NCI-H524 (cell line): ENCODE results near the gene GPR39.

Experiments used
- DNase-seq, 2 experiments: peaks; one replicate each; lab custom pipeline; 2025; lab: John Stamatoyannopoulos, UW

The GPR39 gene

GRCh38 chr2:132567682-132568081 lies 151.1 kb downstream of the GPR39 start:
- DNase-seq = no peak

- DNase-seq = no peak
These were observed 152.1 kb downstream of the GPR39 start for GRCh38 chr2:132568656-132569055.

- DNase-seq = no peak
These were observed 156.9 kb downstream of the GPR39 start for GRCh38 chr2:132573444-132574007.

- no peak for DNase-seq
These were observed 161.1 kb downstream of the GPR39 start for GRCh38 chr2:132577686-132578085.

GRCh38 chr2:132581591-132581990 lies 165.0 kb downstream of the GPR39 start:
- no peak for DNase-seq

- peak; percentile 41 to 82 for DNase-seq
These were observed 165.6 kb downstream of the GPR39 start for GRCh38 chr2:132581991-132582738.

GRCh38 chr2:132583666-132584360 lies 167.2 kb downstream of the GPR39 start:
- peak; percentile 61 to 84 for DNase-seq

- no peak for DNase-seq
These were observed 168.6 kb downstream of the GPR39 start for GRCh38 chr2:132584976-132585817.

GRCh38 chr2:132586101-132586511 lies 169.5 kb downstream of the GPR39 start:
- peak in 1 of 2 experiments; percentile 43 for DNase-seq

GRCh38 chr2:132586835-132587234 lies 170.2 kb downstream of the GPR39 start:
- DNase-seq = no peak

- DNase-seq = no peak
These were observed 172.0 kb downstream of the GPR39 start for GRCh38 chr2:132588576-132588975.

- DNase-seq = peak; percentile 7 to 46
These were observed 172.7 kb downstream of the GPR39 start for GRCh38 chr2:132589111-132589830.

GRCh38 chr2:132589966-132590365 lies 173.4 kb downstream of the GPR39 start:
- no peak for DNase-seq

GRCh38 chr2:132593171-132593570 lies 176.6 kb downstream of the GPR39 start:
- DNase-seq = no peak

GRCh38 chr2:132595186-132595585 lies 178.6 kb downstream of the GPR39 start:
- no peak for DNase-seq

GRCh38 chr2:132595693-132596092 lies 179.1 kb downstream of the GPR39 start:
- DNase-seq = no peak

GRCh38 chr2:132597166-132597565 lies 180.6 kb downstream of the GPR39 start:
- no peak for DNase-seq

- no peak for DNase-seq
These were observed 181.2 kb downstream of the GPR39 start for GRCh38 chr2:132597831-132598230.

GRCh38 chr2:132598536-132598935 lies 181.9 kb downstream of the GPR39 start:
- DNase-seq = no peak

GRCh38 chr2:132599556-132599955 lies 183.0 kb downstream of the GPR39 start:
- no peak for DNase-seq

- no peak for DNase-seq
These were observed 188.0 kb downstream of the GPR39 start for GRCh38 chr2:132604561-132604960.
